GM18861 (cell line): ENCODE measurements around the gene VSIG10L.

ENCODE experiments used
- ATAC-seq: cut with Tn5 transposase; IDR thresholded peaks from one replicate; pipeline ENCODE4 v1.9.1; 2021; ENCODE audit not compliant: unreplicated experiment

Gene VSIG10L

DNA sequence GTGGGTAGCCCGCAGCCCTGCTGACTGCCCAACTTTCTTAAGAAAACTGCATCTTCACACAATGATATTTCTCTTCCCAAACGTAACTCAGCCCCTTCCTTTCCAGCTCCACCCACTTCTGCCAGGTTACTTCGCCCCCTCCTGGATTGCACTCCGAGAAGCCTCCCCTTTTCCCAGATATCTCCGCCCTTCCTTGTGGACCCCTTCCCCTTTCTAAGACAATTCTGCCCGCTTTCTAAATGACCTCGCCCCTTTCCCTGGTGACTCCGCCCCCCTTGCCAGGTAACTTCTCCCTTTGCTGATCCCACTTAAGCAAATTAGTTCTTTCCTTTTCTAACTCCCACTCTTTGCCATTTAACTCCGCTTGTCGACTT lies 2.6 kb downstream of the VSIG10L start:
- ATAC-seq: no peak

DNA sequence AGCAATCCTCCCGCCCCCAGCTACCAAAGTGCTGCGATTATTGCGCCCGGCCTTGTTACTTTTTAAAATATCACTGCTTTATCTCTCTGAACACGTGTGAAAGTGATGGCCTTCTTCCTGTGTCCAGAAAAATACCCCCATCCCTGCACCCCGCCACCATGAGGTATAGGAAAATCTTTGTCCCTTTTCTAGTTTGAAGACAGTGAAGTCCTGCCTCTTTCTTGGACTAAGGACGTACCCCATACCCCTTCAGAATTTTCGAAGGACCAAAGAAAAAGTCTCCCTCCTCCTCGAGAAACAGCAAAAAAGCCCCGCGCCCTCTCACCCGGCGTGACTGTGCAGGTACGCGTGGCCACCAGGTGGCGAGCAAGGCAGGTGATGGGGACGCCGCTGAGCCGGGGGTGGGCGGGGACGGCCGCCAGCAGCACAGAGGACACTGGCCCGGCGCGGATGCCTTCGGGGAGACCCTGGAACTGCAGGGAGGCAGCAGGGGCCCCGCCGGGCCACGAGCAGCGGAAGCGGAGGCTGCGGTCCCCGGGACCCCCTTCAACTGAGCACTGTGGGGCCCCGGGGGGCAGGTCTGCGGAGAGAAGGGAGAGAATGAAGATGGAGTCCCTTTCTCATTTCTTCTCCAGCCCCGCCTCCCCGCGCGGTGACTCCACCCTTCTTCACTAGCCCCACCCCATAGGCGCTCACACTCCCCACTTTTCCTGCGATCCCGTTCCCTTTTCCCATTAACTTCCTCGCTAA lies 3.2 kb downstream of the VSIG10L start:
- peak; percentile 49 for ATAC-seq

DNA sequence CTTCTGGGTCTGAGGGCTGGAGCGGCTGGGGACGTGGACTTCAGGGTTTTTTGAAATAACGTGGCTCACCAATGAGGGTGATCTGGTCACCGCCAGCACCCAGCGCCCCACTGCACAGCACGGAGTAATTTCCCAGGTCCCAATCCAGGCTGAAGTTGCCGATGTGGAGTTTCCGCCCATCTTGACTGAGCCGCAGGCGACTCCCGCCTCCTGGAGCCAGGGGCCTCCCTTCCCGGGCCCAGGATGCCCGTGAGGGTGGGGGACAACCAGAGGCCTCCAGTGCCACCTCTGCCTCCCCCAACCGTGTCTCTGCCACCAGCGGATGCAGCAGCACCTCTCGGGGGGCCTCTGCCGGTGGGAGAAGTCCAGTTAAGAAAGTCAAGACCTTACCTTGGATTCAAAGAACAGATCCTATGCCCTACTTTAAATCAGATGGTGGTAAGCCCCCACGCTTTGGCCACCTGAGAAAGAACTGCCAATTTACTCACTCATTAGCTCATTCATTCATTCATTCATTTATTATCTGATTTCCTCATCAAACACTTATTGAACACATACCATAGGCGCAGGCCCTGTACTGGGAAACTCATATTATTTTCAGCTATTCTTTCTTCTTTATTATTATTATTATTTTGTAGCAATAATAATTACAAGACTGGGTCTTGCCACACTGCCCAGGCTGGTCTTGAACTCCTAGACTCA lies 3.9 kb downstream of the VSIG10L start:
- ATAC-seq: no peak

DNA sequence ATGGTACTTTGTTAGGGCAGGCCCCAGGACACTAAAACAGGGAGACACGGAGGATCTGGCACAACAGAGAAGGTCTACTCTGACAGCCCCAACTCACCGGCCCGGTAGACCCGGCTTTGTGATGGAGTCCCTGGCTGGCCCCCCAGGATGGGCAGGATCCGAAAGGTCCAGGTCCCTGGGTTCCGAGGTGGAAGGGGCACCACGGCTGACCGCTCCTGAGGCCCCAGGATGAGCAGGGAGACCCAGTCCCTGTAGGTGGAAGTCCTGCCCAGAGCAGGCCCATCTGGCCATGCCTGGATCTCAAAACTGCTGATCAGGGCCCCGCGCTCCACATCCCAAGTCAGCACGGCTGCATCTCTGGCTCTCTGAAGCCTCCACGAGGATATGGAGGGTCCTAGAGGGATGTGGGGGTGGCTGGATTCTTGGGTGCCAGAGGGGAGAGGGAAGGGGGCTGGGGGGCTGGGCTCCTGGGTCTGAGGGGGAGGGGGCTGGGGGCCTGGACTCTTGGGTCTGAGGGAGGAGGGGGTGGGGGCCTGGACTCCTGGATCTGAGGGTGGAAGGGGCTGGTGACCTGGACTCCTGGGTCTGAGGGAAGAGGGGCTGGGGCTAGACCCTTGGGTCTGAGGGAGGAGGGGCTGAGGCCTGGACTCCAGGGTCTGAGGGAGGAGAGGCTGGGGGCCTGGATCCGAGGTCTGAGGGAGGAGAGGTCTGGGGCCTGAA lies 4.6 kb downstream of the VSIG10L start:
- ATAC-seq: no peak

DNA sequence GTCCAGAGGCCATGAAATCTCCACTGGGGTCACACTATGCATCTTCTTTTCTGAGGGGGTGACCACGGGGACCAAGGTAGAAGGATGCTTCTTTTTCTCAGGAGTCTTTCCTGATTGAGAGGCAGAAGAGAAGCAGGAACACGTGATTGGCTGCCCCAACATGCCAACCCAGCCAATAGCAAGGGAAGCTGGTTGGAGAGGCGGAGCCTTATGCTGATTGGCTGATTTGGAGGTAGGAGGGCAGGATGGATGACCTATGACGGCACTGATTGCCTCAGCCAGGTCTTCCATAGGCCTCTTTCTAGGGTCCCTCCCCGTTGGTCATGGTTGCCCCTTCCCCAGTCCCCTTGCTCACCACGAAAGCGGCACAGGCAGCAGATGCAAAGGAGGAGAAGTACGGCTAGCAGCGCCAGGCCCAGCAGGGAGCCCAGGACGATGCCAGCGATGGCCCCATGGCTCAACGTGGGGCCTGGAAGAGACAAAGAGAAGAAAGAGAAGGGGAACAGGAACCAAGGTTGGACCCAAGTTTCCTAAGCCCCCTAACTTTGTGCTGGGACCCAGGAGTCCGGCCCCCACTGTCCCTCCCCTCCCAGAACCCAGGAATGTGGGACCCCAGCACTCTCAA lies 8.0 kb downstream of the VSIG10L start:
- no peak for ATAC-seq

DNA sequence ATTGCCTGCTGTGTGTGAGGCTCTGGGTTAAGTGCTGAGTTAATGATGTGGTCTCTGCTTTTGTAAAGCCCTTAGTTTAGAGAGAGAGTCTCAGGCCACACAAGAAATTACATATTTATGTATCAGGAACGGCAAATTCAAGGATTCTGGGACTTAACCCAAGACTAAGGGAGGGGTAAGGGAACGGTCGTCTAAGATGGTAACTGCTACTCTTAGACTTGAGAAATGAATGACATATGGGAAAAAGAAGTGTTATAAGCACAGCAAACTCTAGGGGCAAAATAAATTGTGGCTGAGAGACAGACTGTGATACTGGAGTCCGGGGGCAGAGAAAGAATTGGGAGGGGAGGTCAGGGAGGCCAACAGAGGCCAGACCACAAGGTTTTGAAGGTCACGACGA lies 10.2 kb downstream of the VSIG10L start:
- ATAC-seq: no peak

DNA sequence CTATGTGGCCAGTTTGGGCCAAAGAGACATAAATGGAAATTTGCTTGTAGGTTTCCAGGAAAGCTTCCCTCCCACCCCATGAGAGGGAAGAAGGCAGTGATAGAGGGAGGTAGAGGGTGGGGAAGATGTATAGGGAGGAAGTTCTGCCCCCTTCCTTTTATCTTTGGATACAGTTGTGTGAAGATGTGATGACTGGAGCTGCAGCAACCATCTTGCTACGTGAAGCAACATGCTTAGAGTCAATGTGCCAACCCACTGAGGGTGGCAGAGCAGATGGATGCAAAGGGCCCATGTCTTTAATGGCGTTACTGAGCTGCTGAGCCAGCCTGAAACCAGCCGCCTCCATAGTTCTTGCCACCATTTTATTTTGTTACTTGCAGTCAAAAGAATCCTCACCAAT lies 10.7 kb downstream of the VSIG10L start:
- no peak for ATAC-seq

DNA sequence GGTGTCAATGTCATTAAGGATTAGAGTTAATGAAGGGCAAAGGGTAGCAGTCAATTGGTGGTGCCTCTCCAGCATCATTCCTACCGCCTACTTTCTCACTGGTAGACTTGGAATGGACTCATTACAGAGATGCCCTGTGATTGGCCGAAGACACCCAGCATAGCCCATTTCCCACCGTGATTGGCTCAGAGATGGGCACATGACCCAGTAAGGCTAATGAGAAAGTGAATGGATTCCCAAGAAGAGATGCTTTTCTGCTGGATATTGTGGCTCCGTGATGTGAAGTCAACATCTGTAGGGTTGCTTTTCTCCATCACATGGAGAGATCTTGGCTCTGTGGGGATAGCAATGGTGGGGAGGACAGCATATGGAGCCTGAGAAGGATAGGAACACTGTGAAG lies 11.6 kb downstream of the VSIG10L start:
- no peak for ATAC-seq

DNA sequence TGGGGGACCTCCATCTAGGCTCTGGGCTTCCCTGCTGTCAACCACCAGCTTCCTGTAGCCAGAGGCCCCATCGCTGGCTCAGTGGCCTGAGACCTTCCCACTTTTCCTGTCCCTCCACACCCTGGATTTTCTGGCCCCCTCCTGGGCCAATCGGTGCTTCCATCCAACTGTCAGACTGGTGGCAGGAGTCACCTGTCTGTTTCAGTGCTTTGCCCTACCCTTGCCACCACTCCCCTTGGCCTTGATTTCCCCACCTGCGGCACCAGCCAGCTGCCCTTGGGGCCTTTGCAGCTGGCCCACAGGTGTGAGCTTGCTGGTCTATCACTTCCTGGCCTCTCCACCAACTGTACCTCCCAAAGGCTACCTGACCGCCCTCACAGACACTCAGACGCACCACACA lies 12.5 kb downstream of the VSIG10L start:
- no peak for ATAC-seq

DNA sequence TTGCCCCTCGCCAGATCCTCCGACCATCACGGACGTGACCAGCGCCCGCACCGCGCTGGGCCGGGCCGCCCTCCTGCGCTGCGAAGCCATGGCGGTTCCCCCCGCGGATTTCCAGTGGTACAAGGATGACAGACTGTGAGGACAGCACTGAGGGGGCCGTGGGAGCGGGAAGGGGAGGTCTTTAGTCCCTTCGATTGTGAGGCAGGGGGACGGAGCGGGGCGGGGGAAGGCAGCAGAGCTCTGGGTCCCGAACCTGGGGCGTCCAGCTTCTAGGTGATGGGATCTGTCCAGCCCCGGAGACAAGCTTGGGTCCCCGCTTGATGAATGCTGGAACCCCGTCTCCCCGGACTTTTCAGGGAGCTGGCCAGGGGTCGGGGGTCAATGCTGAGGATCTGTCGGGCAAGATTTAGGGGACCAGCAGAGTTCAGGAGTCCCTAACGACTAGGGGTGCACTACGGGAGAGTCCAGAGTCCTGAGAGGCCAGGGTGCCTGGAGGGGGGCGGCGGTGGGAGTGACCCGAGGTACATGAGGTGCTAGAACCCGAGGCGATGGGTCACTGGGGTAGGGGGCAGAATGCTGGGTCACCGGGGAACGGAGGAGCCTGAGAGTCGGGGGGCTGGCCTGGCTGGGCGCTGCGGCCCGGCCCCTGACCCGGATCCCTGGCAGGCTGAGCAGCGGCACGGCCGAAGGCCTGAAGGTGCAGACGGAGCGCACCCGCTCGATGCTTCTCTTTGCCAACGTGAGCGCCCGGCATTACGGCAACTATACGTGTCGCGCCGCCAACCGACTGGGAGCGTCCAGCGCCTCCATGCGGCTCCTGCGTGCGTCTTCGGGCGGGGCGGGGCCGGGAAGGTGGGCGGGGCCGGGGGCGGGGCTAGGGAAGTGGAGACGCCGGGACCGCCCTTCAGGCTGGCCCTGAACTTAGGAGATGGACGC lies 14.6 kb downstream of the VSIG10L start:
- no peak for ATAC-seq

DNA sequence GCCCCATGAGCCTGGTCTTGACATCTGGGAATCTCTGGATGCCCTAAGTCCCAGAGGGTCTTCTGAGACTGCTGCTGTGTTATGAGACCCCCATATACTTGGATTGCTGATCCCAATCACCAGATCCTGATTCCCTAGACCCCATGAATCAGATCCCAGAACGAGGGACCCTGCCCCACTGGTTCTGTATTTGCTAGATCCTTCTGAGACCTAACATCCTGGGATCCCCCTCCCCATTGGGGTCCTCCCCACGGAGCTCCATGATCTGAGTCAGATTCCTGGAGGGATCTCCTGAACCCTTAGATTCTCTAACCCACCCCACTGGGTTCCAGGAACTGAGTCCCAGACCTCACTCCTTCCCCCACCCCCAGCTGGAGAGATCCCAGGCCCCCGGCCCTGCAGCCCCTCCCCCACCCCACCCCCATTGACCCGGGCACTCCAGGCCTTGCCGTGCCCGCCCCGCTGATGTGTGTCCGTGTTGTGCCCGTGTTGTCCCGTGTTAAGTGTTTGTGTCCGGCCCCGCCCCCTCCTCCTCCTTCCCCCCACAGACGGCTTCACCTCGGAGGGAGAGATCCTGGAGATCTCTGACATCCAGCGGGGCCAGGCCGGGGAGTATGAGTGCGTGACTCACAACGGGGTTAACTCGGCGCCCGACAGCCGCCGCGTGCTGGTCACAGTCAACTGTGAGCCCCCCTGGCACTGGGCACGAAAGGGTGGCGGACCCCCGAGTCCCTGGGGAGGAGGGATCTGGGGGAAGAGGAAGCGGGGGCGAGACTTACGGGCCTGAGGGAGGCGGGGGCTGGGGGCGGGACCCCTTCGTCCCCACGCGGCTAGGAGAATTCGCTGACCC lies 15.5 kb downstream of the VSIG10L start:
- no peak for ATAC-seq

DNA sequence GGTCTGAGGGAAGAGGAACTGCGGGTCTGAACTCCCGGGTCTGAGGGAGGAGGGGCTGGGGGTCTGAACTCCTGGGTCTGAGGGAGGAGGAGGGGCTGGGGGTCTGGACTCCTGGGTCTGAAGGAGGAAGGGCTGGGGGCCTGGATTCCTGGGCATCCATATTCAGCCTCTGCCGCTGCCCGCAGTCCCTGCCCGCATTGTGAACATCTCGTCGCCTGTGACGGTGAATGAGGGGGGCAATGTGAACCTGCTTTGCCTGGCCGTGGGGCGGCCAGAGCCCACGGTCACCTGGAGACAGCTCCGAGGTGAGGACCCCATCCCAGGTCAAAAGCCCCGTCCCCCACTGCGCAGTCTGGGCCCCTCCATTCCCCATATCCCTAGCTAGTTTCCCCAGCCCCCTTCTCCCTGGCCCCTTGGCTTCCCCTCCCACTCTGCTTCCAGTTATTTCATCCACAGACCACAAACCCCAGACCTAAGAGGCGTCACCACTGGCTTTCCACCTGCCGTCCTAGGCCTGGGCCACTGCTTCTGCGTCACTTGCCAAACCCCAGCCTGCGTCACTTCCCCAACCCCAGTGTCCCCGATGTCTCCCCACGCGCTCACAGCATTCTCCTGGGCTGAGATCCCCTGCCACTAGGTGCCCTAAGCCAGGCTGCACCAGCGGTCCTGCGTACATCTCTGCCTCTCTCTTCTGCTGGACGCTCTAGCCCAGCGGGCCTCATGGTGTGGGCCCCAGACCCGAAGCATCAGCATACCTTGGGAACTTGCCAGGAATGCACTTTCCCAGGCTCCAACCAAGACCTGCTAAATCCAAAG lies 16.6 kb downstream of the VSIG10L start:
- ATAC-seq: no peak

DNA sequence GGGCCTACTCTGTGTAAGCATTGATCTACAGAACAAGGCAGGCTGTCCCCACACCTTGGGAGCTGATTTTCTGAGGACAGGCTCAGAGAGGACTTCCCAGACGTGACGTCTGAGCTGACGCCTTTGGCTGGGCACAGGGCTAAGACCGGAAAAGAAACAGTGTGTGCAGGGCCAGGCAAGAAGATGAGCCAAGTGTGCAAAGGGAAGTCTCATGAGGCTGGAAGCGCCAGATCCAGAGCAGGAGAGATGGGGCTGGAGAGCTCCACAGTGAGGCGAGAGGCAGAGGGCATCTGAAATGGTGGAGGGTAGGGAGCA lies 17.8 kb downstream of the VSIG10L start:
- no peak for ATAC-seq

DNA sequence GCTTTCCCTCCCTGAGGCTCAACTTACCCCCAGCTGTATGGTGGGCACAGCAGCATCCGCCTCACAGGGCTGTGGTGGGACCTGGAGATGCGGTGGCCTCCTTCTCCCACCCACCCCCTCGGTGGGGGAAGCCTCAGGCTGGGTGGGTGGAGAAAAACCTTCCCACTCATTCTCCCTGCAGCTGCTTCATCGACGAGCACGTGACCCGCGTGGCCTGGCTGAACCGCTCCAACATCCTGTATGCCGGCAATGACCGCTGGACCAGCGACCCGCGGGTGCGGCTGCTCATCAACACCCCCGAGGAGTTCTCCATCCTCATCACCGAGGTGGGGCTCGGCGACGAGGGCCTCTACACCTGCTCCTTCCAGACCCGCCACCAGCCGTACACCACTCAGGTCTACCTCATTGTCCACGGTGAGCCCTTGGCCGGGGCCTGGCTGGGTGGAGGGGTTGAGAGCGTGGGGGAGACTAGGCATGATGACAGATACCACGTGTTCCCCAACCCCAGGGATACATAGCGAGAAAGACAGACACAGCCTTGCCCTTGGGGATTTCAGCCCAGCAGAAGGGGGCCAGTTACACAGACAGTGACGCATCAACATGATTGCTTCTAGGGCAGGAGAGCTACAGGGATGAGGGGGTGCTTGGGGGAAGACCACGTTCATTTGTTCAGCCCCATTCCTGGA lies 18.3 kb downstream of the VSIG10L start:
- no peak for ATAC-seq

DNA sequence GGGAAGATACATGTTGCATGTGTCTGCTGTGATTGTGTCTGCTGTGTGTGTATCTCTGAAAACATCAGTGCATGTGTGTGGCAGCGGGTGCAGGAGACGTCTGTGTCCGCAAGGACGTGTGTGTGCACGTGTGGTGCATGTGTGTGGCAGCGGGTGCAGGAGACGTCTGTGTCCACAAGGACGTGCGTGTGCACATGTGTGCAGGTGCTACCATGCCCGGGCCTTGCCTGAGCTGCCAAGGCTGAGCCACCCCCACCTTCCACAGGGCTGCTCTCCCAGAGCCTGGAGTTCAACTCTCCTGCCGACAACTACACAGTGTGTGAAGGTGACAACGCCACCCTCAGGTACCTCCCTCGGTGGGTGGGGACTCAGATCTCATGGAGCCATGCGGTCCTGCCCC lies 20.1 kb downstream of the VSIG10L start:
- no peak for ATAC-seq

DNA sequence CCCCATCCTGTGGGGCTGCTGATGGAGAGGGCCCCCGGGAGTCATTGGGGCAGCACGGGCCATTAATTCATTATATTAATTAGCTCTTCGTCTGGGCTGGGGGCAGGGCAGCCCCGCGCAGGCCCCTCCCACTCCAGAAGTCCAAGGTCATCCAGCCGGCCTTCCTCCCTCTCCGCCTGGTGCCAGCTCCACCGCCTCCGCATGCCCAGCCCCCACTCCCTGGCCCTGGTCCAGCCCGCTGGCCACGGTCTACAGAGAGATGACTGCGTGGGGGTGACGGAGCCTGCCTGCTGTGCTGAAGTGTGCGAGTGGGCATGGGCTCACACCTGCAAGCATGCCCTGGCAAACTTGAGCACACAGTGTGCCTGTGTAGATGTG lies 21.7 kb downstream of the VSIG10L start:
- no peak for ATAC-seq

DNA sequence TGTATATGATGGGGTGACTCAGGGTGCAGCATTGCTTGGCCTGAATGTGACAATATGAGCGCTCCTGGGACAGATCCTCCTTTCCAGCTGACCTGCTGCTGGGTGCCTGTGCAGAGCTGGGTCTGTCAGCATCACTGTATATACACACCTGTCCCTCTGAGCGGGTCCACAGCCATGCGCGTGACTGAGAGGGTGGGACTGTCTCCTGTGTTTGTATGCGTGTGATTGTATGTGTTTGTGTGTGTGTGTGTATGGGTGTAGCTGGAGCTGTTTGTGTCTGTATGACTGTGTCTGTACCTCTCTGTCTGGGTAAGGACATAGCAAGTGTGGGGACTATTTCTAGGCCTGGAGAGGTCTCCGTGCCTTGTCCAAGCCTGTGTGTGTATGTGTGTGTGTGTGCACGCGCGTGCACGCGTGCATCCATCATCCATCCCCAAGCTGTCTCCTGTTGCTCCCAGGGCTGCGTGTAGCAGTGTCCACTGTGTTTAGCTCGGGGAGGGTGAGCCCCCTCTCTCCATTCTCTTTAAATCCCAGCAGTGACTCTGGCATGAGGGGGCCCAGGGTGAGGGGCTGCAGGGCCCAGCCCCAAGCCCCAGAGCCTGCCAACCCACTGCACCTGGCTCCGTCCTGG lies 22.2 kb downstream of the VSIG10L start:
- no peak for ATAC-seq
